K562 (cell line): ENCODE results near the gene CERS6. TPM values are rescaled to one million over a fixed set of nuclear protein-coding genes. Genes with fewer than 3 reads are reported as not detected.

Experiments used
- BCLAF1 ChIP-seq, 2 experiments: fragments of 450-650 bp in 1 of 2; IDR thresholded peaks; 2 replicates each; pipeline ENCODE4 v1.6.1; 2011 to 2017; ENCODE audit warnings: low read depth in 2 of 2, antibody characterized with exemption in 1 of 2, borderline replicate concordance in 1 of 2, low read length in 1 of 2, mild to moderate bottlenecking in 1 of 2, mixed read lengths in 1 of 2; ENCODE audit not compliant: control insufficient read depth in 1 of 2
- BRF1 ChIP-seq: IDR thresholded peaks from 3 replicates; pipeline ENCODE4 v1.6.1; 2011; ENCODE audit warnings: borderline replicate concordance, mild to moderate bottlenecking; ENCODE audit not compliant: insufficient read length; ENCODE audit errors: extremely low read depth
- COPS2 ChIP-seq: fragments of 450-650 bp; conservative IDR thresholded peaks from 2 replicates; pipeline ENCODE4 v1.6.1; 2016; ENCODE audit warnings: mild to moderate bottlenecking, moderate library complexity
- CREB5 ChIP-seq: fragments of 250-450 bp; sonication (Bioruptor Pico); IDR thresholded peaks from 2 replicates; pipeline ENCODE4 v1.5.0; 2020; ENCODE audit warnings: mild to moderate bottlenecking
- NCOA2 ChIP-seq, 2 experiments: fragments of 450-650 bp; IDR thresholded peaks; 2 replicates each; pipeline ENCODE4 v1.6.1; 2018; ENCODE audit warnings: mild to moderate bottlenecking in 2 of 2, moderate library complexity in 1 of 2; ENCODE audit not compliant: partially characterized antibody in 2 of 2
- NFE2L1 ChIP-seq: fragments of 450-650 bp; IDR thresholded peaks from 2 replicates; pipeline ENCODE4 v1.6.1; 2016; ENCODE audit warnings: missing genetic modification characterization, low read depth, mild to moderate bottlenecking, missing compliant biosample characterization, moderate library complexity, borderline replicate concordance
- POLR2AphosphoS2 ChIP-seq: IDR thresholded peaks from 2 replicates; pipeline ENCODE4 v1.6.1; 2012; ENCODE audit warnings: low read length, improper control_type of control experiment
- PYGO2 ChIP-seq: fragments of 450-650 bp; IDR thresholded peaks from 2 replicates; pipeline ENCODE4 v1.6.1; 2016; ENCODE audit warnings: mild to moderate bottlenecking, missing genetic modification characterization, moderate library complexity, missing compliant biosample characterization
- SAFB ChIP-seq: fragments of 200-400 bp; formaldehyde crosslinking; IDR thresholded peaks from 2 replicates; pipeline ENCODE4 v1.6.1; 2017; ENCODE audit warnings: low read depth, low read length, borderline replicate concordance
- TCF7L2 ChIP-seq: fragments of 150-350 bp; IDR thresholded peaks from 2 replicates; pipeline ENCODE4 v1.6.1; 2016; ENCODE audit warnings: low read depth, mild to moderate bottlenecking, low read length, moderate library complexity
- ZBTB9 ChIP-seq: fragments of 450-650 bp; formaldehyde crosslinking; IDR thresholded peaks from 2 replicates; pipeline ENCODE4 v1.4.0; 2020; ENCODE audit warnings: mild to moderate bottlenecking, moderate library complexity
- ZFP1 ChIP-seq: fragments of 450-650 bp; formaldehyde crosslinking; IDR thresholded peaks from 2 replicates; pipeline ENCODE4 v1.4.0; 2020; ENCODE audit warnings: mild to moderate bottlenecking, mixed read lengths
- ZNF146 ChIP-seq: IDR thresholded peaks from one replicate; pipeline ENCODE4 v1.6.1; 2018; ENCODE audit warnings: missing compliant biosample characterization; ENCODE audit not compliant: unreplicated experiment
- ZNF512 ChIP-seq: IDR thresholded peaks from 2 replicates; pipeline ENCODE4 v1.6.1; 2016; ENCODE audit warnings: missing genetic modification characterization, missing compliant biosample characterization
- polyA plus RNA-seq, 8 experiments: library from polyadenylated mRNA; depleted of rRNA in 4 of 8; stranded (reverse) in 5 of 8; unstranded in 3 of 8; fragments of >200 nt; fragmentation: Nextera tagmentation in 2 of 8; fragmentation: Illumina TruSeq in 1 of 8; extraction: Ambion mirVana in 2 of 8; extraction: Trizol in 1 of 8; gene quantifications; 2 replicates each; pipeline versions ENCODE4 v1.2.1 to v1.2.3, GENCODE V29; 2011 to 2014; ENCODE audit warnings: inconsistent platforms in 1 of 8, missing spikeins in 1 of 8
- total RNA-seq, 7 experiments: library from RNA; depleted of rRNA in 6 of 7; stranded (reverse); fragments of >200 nt in 6 of 7; fragmentation: Illumina TruSeq in 2 of 7; extraction: Trizol in 2 of 7; gene quantifications; 2 replicates each; pipeline versions ENCODE4 v1.2.1 to v1.2.3, GENCODE V29; 2011 to 2021; ENCODE audit warnings: low replicate concordance in 1 of 7
- TF ChIP-seq, protein P1 (sequence below): sonication (generic); formaldehyde crosslinking; IDR thresholded peaks from 2 replicates; pipeline ENCODE4 v1.8.1; 2022; ENCODE audit warnings: missing genetic modification reagents
- TF ChIP-seq, protein P2 (sequence below): fragments of 450-650 bp; IDR thresholded peaks from 2 replicates; pipeline ENCODE4 v1.6.1; 2016; ENCODE audit warnings: missing biosample characterization, missing genetic modification characterization

Gene CERS6
- total and polyA plus RNA-seq, 9 of the 15 experiments (the other 6 are each of a cell fraction or from before 2014, with no cell fraction given) = 1.6 to 13.6 (median 11.4) TPM

GRCh38 chr2:168801961-168802858, 346.1 kb downstream of the CERS6 start, which contains the start of gene NOSTRIN (continued):
- 0 out of 2 replicates have a peak, but pooled peaks have one; percentile 50 for TF ChIP-seq ZBTB9 (CRISPR knock-in tag)
- TF ChIP-seq PYGO2 (tag) = no peak
- TF ChIP-seq ZNF512 (tag) = no peak
- TF ChIP-seq NFE2L1 = no peak
- no peak for TF ChIP-seq POLR2AphosphoS2
- TF ChIP-seq, protein P1, sequence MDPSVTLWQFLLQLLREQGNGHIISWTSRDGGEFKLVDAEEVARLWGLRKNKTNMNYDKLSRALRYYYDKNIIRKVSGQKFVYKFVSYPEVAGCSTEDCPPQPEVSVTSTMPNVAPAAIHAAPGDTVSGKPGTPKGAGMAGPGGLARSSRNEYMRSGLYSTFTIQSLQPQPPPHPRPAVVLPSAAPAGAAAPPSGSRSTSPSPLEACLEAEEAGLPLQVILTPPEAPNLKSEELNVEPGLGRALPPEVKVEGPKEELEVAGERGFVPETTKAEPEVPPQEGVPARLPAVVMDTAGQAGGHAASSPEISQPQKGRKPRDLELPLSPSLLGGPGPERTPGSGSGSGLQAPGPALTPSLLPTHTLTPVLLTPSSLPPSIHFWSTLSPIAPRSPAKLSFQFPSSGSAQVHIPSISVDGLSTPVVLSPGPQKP (CRISPR knock-in tag) = no peak
- TF ChIP-seq BRF1 = no peak
- no peak for TF ChIP-seq NCOA2 (IDR thresholded peaks at IDR 0.05; ENCODE audit: partially characterized antibody in 2 of 2)
- TF ChIP-seq, protein P2, sequence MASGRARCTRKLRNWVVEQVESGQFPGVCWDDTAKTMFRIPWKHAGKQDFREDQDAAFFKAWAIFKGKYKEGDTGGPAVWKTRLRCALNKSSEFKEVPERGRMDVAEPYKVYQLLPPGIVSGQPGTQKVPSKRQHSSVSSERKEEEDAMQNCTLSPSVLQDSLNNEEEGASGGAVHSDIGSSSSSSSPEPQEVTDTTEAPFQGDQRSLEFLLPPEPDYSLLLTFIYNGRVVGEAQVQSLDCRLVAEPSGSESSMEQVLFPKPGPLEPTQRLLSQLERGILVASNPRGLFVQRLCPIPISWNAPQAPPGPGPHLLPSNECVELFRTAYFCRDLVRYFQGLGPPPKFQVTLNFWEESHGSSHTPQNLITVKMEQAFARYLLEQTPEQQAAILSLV = no peak
- no peak for TF ChIP-seq ZNF146 (CRISPR knock-in tag)
- TF ChIP-seq TCF7L2 = no peak
- TF ChIP-seq BCLAF1 (IDR thresholded peaks at IDR 0.05; ENCODE audit: borderline replicate concordance in 1 of 2, control insufficient read depth in 1 of 2, low read depth in 2 of 2, low read length in 1 of 2) = no peak
- no peak for TF ChIP-seq ZFP1
- no peak for TF ChIP-seq CREB5 (CRISPR knock-in tag)
- TF ChIP-seq COPS2 = no peak
- no peak for TF ChIP-seq SAFB
